Stimulated activated CD4-positive, alpha-beta T cell treated with anti-CD3 and anti-CD28 coated beads, TNF-alpha, amount 100 ng/mL, for 1 hour (primary cell): Measurements from ENCODE around the gene DLX5.
"Not testable (repeated sequence)": the region's sequence is repeated elsewhere in the genome, so short reads cannot be mapped to it uniquely, and the experiment has no call there.

ENCODE experiments used
- DNase-seq, 3 donors: peaks; one replicate each; pipeline ENCODE4 v3.0.0-alpha.2; 2020; ENCODE audit warnings: low read depth in 3 of 3, low spot score in 1 of 3

Gene DLX5

DNA sequence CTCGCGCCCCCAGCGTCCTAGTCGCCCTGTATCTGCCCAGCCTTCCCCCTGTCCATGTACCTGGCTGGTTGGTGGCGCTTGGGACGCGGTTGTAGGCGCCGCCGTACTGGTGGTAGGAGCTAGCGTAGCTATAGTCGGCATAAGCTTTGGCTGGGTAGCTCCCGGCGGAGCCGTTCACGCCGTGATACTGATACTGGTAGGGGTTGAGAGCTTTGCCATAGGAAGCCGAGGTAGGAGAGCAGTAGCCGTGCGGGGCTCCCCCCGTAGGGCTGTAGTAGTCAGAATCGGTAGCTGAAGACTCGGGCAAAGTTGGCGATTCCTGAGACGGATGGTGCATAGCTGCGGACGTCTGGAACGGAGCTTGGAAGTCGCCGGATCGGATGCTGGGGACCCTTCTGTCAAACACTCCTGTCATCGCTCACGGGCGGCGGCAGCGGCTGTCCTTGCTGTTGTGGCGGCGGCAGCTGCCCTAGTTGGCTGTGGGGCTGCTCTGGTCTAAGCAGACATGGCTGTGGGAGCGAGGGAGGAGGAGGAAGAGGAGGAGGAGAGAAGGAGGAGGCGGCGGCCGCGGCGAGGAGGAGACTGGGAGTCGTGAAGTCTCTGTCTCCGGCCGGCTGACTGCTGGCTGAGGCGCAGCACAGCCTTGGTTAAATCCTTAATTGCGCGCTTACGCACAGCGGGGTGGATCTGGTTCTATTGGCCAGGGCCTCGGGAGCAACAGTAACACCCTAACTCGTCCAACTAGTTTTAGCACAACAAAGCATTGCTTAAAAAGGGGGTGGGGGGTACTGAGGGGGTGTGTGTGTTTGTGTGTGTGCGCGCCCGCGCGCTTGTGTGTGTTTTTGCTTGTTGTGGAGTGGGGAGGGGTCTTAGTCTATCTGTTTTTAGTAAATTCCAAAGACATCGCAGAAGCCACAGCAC is at the start of gene DLX5:
TSS of gene DLX5 (minus strand) at position 623 of the 921 bp plus-strand sequence. CDS start at position 415, 208 bp downstream.
- no peak for DNase-seq

DNA sequence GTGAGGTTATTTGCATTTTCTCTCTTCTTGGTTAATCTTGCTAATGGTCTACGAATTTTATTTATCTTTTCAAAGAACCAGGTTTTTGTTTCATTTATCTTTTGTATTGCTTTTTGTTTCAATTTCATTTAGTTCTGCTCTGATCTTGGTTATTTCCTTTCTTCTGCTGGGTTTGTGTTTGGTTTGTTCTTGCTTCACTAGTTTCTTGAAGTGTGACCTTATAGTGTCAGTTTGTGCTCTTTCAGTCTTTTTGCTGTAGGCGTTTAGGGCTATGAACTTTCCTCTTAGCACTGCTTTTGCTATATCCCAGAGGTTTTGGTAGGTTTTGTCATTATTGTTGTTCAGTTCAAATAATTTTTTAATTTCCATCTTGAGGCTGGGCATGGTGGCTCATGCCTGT is 47.4 kb upstream of the DLX5 start:
- DNase-seq, result not testable (repeated sequence)

DNA sequence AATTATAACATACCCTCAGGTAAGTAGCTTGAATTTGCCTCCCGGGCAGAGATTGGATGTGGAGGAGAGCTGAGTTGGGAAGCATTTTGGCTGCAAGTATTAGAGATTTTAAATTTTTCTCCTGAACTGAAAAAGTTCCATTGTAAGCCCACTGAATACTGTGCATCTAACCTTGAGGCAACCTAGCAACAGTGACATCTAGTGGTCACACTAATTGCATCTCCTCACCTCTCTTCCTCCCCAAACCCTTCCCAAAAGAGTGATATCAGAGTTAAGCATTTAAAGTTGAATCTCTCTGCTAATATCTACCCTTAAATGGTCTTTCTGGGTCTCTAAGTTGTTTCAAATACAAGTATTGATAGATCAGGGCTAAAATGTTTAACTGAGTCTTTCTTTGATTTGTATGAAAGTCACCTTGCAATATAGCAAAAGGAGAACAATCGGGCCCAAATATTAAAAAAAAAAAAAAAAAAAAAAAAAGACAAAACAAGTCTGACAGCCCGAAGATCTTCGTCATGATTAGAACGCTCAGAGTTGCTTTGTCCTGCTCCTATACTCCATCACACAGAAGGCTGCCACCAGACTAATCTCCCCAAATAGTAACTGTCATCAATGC is 40.4 kb upstream of the DLX5 start:
- DNase-seq, result no peak

DNA sequence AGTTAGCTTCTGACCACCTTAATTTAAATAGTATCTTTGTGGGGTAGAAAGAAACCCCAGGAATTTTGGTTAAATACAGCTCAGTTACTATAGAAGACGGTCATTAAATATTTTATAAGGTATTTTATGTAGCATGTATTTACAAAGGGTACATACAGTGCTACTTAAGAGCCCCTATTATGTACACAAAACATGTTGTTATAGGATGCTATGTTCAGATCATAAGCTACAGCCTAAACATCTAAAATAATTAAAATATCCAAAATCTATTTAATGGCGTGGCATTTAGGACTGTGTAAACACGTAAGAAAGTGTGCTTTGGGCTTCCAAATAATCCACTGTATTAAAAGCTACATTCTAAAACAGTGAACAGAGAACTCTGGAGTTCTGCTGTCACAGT is 39.4 kb upstream of the DLX5 start:
- DNase-seq, result no peak

DNA sequence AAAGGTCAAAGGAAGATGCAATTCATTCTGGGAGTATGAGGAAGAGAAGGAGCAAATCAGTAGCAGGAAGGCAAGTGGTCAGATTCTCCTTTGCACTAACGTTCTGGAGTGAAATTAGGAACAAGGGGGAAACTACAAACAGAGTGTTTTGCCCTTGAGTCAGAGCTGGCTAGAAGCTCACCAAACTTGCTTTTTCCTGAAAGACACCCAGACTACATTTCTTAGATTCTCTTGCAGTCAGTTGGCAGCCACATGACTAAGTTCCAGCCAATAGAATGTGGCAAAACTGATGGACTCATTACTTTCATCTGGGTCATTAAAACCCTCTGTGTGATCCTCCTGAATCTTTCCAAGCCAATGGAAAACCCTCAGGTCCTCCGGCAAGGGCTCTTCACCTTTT is 18.6 kb upstream of the DLX5 start:
- DNase-seq, result no peak

DNA sequence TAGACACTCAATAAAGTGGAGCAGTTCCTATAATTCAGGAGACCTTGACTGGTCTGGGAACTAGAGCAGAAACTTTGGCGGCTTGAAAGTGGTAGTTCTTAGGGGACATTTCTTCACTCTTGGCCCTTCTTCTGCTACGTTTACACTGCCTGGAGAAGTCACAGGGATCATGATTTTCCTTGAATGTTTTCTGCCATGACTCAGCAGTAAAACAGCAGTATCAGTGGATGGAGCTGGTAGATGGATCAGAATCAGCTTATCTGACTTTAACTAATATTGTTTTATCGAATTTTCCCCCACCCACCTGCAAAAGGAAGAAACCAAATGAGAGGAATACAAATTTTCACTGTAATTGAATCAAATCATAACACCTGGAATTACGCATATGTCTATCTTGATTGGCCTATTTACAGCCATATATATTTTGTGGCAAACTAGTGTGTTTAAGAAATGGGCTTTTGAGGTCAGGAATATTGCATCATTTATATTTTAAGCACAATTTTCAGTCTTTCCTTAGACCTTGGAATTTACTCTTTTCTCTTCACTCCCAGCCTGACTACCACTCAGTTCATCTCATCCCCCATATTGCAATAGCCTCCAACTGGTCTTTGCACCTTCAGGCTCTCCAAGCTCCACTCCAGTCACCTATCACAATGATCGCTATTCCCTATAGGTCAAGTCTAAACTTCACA is 14.9 kb upstream of the DLX5 start:
- DNase-seq, result no peak

DNA sequence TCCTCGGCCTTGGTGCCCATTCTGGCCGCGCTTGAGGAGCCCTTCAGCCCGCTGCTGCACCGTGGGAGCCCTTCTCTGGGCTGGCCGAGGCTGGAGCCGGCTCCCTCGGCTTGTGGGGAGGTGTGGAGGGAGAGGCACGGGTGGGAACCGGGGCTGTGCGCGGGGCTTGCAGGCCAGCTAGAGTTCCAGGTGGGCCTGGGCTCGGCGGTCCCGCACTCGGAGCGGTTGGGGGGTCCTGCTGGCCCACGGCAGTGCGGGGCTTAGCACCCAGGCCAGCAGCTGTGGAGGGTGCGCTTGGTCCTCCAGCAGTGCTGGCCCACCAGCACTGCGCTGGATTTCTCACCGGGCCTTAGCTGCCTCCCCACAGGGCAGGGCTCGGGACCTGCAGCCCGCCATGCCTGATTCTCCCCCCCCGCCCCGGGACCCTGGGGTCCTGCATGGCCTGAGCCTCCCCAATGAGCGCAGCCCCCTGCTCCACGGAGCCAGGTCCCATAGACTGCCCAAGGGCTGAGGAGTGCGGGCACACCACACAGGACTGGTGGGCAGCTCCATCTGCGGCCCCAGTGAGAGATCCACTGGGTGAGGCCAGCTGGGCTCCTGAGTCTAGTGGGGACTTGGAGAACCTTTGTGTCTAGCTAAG is 9.7 kb upstream of the DLX5 start:
- not testable (repeated sequence) for DNase-seq

DNA sequence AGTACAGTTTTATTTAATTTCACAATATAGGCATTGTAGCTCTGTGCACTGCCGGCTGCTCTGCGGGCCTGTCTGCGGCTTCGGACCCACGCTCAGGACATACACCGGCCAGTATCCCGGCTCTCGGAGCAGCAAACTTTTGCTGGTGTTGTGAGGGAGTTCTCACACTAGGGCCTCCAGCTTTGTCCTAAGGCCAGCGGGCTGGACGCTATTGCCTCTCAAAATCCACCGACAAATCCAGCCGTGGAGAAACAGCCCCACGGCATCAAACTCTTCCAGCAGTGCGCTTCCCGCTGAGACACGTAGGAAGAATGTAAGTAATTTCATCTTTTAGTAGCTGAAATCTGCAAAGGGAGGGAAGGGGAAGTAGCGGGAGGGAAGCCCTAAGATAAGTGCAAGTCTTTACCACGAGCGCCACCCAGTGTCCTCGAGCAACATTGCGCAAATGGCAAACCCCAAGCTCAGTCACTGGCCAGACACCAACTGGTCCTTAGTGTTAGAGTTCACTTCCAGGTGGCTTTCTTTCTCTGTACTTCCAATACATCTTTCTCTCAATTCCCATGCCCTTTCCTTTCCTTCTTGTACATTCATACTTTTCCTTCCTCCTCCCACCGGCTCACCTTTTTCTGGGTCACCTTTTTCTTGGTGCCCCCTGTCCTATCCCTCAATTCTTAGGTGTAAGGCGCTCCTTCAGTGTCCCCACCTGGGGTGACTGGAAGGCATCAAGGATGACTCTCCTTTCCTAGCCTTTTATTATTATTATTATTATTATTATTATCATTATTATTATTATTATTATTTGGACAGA is 3.0 kb upstream of the DLX5 start:
- peak in 2 of 3 donors; percentile 37 to 57 for DNase-seq

DNA sequence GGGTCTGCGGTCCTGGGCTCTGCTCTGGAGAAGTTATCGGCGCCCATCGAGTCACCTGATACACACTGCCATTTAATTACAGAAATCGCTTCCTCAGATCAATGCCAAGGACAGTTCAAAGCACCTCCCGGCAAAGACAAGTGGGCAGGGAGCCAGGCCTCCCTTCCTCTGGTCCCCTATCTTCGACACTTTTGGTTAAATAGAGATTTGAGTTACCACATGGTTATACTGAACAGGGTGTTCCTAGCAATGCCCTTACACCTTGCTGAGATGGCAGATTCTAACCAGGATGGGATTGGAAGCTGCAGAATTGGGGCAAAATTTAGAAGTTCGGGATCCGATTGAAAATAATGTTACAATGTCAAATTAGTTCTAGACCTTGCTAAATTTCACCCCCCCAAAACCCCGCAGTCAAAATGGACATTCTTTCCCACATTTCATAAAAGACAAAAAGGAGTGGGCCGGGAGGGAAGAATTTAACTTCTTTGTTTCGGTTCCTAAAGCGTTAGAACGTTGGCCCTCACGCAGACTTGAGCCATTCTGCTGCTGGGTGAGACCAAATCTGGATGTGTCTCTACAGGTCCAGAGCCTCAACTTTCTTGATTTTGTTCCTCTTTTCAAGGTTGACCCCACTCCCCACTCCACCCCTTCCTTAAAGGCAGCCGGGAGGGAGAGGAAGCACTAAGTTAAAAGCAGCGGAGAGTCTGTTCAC is 2.2 kb upstream of the DLX5 start:
- DNase-seq, result no peak

DNA sequence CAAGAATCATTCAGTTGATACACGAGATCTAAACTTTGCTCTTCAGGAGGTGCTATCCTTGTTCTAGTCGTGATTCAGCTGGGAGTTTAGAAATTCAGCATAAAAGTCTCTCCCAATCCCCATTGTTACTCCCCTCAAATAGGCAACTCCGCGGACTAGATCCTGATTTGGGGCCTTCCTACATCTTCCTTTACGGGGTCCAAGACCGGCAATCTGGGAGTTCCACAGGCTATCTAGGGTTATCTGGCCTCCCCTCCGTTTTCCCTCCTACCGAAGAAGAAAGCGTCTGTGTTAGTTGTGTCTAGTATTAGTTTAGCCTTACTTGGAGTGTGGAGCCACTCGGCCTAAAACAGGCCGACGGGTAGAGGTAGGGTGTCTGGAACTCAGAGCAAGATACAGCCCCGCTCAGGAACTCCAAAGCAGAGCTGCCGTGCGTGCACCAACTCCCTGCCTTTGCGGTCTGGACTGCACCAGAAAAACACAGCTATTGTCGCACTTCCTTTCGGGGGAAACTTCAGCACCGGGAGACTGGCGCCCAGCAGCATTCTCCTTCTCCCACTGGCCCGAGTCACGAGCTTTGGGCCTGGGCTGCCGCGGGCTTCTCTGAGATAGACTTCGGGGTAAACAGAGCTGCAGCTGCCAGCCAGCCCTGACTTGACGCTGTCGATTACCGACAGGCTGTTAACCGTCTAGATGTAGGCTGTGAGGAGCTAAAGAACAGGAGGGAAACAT is 1.5 kb upstream of the DLX5 start:
- DNase-seq, result no peak

DNA sequence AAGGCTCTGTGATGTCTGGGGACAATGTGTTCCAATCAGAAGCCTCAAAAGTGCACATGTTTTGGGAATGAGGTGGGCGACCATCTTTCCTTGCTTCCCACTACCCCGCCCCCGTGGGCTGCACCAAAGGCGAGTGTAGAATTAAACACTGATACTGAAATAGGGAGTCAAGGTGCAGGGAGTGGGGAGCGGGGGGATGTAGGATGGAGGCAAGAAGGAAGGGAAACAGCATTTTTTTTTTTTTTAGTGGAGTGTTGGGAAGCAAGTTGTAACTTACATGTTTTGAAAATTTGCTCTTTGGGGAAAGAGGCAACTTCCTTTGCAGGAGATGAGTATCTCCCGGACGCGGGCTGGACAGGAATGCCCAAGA is 484 bp upstream of the DLX5 start:
- DNase-seq, result no peak

DNA sequence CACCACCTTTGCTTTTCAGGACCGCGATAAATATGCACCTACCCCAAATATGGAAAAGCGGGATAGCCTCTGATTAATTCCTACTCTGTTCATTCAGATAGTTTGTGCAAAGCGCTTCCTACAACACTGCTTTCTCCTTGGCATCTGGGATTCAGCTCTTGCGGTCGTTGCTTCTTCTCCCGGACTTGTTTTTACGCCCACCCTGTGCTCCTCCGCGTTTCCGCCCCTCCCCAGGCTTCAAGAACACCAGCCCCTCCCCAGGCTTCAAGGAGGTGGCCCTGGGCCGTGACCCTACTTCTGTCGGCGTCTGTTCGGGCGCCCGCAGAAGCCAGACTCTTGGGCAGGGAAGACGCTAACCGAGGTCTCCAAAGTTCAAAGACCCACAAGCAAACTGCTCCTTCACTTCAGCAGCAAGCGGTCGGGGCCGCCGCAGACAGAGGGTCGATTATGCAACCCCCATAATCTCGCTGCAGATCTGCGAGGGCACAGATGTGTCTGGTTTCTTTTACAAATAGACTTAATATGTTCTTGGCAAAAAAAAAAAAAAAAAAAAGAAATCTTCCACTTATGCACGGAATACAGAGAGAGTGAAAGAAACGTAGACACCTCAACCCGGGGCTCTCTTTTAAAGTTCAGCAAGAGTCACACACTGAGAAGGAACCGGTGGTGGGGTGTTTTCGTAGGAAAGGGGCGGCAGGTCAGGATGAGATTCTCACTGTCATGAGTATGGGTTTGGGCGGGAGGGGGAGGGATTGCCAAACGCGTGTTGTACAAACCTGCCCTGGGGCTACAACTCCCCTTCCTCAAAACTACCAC is 1.9 kb downstream of the DLX5 start:
- DNase-seq, result no peak

DNA sequence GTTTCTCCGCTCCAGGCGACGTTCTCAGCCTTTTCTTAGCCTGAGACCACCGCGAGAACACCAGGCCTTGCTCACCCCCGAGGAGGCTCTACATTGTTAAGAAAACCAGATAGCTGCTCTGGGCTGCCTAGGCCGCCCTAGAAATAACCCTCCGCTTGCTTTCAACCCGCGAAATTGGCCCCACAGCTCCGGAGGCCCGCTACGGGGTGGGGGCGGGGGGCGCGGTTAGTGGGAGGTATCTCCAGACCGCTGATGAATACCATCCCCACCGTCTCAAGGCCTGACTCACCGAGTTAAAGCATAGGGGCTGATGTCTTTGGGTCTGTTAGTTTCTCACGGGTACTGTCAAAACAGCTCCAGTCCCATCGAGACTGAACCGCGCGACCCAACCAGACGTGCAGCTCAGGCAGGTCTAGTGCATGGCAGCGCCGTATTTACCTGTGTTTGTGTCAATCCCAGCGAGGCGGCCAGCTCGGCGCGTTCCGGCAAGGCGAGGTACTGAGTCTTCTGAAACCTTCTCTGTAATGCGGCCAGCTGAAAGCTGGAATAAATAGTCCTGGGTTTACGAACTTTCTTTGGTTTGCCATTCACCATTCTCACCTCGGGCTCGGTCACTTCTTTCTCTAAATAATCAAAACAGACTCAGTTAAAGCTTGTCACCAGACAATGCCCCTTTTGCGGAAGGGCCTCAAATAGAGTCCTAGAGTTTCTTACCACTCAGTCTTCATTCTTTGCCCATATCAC is 2.7 kb downstream of the DLX5 start:
- no peak for DNase-seq

DNA sequence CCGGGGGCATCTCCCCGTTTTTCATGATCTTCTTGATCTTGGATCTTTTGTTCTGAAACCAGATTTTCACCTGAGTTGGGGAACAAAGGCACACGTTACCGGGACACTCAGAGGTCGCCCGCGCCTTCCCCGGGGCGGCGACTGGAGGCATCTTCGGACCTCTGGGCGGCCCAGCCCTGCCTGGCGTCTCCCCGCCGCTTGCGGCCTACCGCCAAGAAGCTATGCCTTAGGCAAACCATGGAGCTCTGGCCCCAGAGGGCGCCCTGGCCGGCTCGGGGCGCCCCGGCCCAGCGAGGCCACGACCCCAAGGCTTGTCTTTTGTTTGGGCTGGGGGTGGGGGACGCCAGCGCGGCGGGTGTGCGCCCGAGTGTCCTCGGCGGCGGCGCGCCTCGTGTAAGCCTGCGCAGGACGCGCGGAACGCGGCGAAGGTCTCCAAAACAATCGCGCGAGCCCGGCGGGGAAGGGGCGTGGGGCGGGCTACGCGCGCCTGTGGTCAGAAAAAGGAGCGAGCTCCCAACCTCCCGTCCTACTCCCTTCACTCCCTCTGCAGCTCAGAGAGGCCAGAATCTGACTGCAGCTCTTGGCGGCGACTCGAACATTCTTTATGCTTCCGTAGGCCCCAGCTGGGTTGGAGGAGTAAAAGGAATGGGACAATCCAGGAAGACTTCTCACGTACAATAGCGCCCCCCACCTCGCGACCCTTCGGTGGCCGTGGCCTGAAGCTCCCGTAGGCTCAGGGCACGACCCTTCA is 3.5 kb downstream of the DLX5 start:
- no peak for DNase-seq

DNA sequence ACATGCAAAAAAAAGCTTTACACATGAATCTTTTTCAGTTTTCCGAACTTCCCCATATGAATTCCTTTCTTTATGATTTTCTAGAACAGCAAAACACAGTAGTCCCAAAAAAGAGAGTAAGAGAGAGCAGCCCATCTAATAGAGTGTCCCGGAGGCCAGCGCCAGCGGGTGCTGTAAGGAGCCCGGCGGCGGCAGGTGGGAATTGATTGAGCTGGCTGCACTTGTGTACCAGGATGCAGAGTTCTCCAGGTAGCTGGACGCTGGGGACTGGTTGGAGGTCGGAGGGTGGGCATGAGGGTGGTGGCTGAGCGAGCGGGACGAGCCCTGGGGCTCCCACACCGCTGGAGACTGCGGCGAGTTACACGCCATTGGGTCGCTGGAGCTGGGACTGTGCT is 4.0 kb downstream of the DLX5 start:
- DNase-seq, result no peak

DNA sequence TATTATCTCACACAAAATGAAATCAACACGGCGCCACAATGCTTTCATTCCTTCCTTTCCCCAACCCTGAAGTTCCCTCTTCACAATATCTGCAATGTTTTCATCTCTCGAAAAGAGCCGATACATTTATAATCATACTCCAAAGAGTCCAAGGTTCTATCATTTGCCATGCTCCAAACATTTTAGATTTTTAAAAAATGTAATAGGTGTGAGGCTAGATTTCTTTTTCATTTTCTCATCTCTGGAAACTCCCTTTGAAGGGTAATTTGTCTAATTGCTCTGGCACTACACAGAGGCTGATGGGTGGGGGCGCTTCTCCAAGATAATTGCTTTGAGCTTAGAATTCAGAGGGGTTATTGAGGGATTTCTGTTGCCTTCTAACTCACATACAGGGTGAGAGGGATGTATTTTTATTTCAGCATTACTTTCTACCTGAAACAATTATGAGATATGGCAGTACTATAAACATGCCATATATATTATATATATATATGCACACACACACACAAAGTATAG is 4.9 kb downstream of the DLX5 start:
- no peak for DNase-seq
